ENCODE measurements around the gene CMTM6.

DNA sequence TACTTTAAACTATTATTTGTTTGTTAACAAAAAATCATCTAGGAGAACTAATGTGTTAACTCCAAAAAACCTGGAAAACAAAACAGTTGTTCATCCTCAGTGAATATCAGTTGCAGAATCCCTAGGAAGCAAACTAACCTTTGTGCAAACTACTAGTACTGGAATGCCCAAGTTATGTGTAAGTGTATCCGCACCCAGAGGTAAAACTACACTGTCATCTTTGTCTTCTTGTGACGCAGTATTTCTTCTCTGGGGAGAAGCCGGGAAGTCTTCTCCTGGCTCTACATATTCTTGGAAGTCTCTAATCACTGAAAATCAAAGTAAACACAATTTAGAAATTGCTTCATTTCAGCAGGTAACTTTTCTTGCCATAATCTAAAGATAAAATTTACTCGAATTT, 38.2 kb upstream of the CMTM6 start:
- no peak for TF ChIP-seq EZH2 (IDR thresholded peaks at IDR 0.05; ENCODE audit: borderline replicate concordance, low read length)
- TF ChIP-seq, protein P1, sequence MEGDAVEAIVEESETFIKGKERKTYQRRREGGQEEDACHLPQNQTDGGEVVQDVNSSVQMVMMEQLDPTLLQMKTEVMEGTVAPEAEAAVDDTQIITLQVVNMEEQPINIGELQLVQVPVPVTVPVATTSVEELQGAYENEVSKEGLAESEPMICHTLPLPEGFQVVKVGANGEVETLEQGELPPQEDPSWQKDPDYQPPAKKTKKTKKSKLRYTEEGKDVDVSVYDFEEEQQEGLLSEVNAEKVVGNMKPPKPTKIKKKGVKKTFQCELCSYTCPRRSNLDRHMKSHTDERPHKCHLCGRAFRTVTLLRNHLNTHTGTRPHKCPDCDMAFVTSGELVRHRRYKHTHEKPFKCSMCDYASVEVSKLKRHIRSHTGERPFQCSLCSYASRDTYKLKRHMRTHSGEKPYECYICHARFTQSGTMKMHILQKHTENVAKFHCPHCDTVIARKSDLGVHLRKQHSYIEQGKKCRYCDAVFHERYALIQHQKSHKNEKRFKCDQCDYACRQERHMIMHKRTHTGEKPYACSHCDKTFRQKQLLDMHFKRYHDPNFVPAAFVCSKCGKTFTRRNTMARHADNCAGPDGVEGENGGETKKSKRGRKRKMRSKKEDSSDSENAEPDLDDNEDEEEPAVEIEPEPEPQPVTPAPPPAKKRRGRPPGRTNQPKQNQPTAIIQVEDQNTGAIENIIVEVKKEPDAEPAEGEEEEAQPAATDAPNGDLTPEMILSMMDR (IDR thresholded peaks at IDR 0.05; ENCODE audit: low read length): no peak
